DOHH2 (cell line): ENCODE measurements around the gene TRIM54.

Experiments used
- H3F3A ChIP-seq: fragments of 200-600 bp; sonication (generic), shearing (Covaris generic); 2 replicates; pipeline ENCODE4 v1.6.0; 2016; ENCODE audit warnings: antibody characterized with exemption, mild to moderate bottlenecking; ENCODE audit not compliant: control insufficient read depth, insufficient read depth
- H3K27ac ChIP-seq: fragments of 200-600 bp; sonication (generic); 2 replicates; pipeline ENCODE4 v1.5.1; 2014; ENCODE audit warnings: low read depth, mild to moderate bottlenecking, low read length, moderate library complexity
- H3K27me3 ChIP-seq: fragments of 200-600 bp; sonication (generic); 2 replicates; pipeline ENCODE4 v1.6.1; 2014; ENCODE audit warnings: mild to moderate bottlenecking, low read length, mixed read lengths; ENCODE audit not compliant: control insufficient read depth
- H3K36me3 ChIP-seq: fragments of 200-600 bp; sonication (generic); 2 replicates; pipeline ENCODE4 v1.6.1; 2014; ENCODE audit warnings: mild to moderate bottlenecking, low read length, moderate library complexity, mixed read lengths; ENCODE audit not compliant: control insufficient read depth
- H3K4me1 ChIP-seq: fragments of 200-600 bp; sonication (generic); 2 replicates; pipeline ENCODE4 v1.6.1; 2014; ENCODE audit warnings: mild to moderate bottlenecking, low read length, mixed read lengths; ENCODE audit not compliant: control insufficient read depth
- H3K4me2 ChIP-seq: fragments of 200-600 bp; sonication (generic); 2 replicates; pipeline ENCODE4 v1.6.0; 2014; ENCODE audit warnings: mild to moderate bottlenecking, low read length, moderate library complexity
- H3K4me3 ChIP-seq: fragments of 200-600 bp; sonication (generic); 2 replicates; pipeline ENCODE4 v1.5.1; 2014; ENCODE audit warnings: mild to moderate bottlenecking, low read length, mixed read lengths
- H3K79me2 ChIP-seq: fragments of 200-600 bp; sonication (generic); 2 replicates; pipeline ENCODE4 v1.6.1; 2014; ENCODE audit warnings: mild to moderate bottlenecking, low read length, mixed read lengths; ENCODE audit not compliant: control insufficient read depth
- H3K9me2 ChIP-seq: fragments of 200-600 bp; sonication (generic); replicated peaks from 2 replicates; pipeline ENCODE4 v1.6.1; 2014; ENCODE audit warnings: mild to moderate bottlenecking, low read length, mixed read lengths; ENCODE audit not compliant: control insufficient read depth
- H3K9me3 ChIP-seq: fragments of 200-600 bp; sonication (generic); 2 replicates; pipeline ENCODE4 v1.6.1; 2014; ENCODE audit warnings: antibody characterized with exemption, low read length, mixed read lengths; ENCODE audit not compliant: control insufficient read depth, insufficient read depth
- H4K20me1 ChIP-seq: fragments of 200-600 bp; sonication (generic); 2 replicates; pipeline ENCODE4 v1.6.0; 2014; ENCODE audit warnings: low read depth, mild to moderate bottlenecking, antibody characterized with exemption, low read length, moderate library complexity; ENCODE audit not compliant: control insufficient read depth, insufficient read depth
- CTCF ChIP-seq: fragments of 200-600 bp; sonication (generic); IDR thresholded peaks from one replicate; pipeline ENCODE4 v1.5.1; 2014; ENCODE audit warnings: antibody characterized with exemption, mild to moderate bottlenecking, low read depth, low read length; ENCODE audit not compliant: poor library complexity, severe bottlenecking
- EZH2phosphoT487 ChIP-seq: fragments of 200-600 bp; sonication (generic); IDR thresholded peaks from 2 replicates; pipeline ENCODE4 v1.6.1; 2017; ENCODE audit warnings: borderline replicate concordance, mild to moderate bottlenecking, antibody characterized with exemption, low read length, moderate library complexity, mixed read lengths

TRIM54 gene

GRCh38 chr2:27284996-27285395 lies 2.8 kb downstream of the TRIM54 start:
- no peaks in the 10 kb centered on the region for H3K27me3 ChIP-seq
- H3K9me2 ChIP-seq = no peaks in the 10 kb centered on the region
- peaks cover 18% of the 10 kb centered on the region for H3K4me1 ChIP-seq
- no peak overlapping the region for H3K4me3 ChIP-seq
- no peaks in the 10 kb centered on the region for H3K79me2 ChIP-seq
- H3K36me3 ChIP-seq = no peaks in the 10 kb centered on the region
- no peaks in the 10 kb centered on the region for H4K20me1 ChIP-seq
- no peaks in the 10 kb centered on the region for H3K9me3 ChIP-seq
- H3K27ac ChIP-seq = no peak overlapping the region
- H3K4me2 ChIP-seq = no peak overlapping the region
- H3F3A ChIP-seq = 0 out of 2 replicates have a peak, but pooled peaks cover 2% of the 10 kb centered on the region
- TF ChIP-seq CTCF (no peak), EZH2phosphoT487 (no peak)

- no peaks in the 10 kb centered on the region for H3K9me3 ChIP-seq
- H3K4me3 ChIP-seq = no peak overlapping the region
- H3K4me2 ChIP-seq = no peak overlapping the region
- H3K4me1 ChIP-seq = peaks cover 20% of the 10 kb centered on the region
- H3F3A ChIP-seq = 0 out of 2 replicates have a peak, but pooled peaks cover 2% of the 10 kb centered on the region
- no peaks in the 10 kb centered on the region for H3K27me3 ChIP-seq
- no peak overlapping the region for H3K27ac ChIP-seq
- no peaks in the 10 kb centered on the region for H3K79me2 ChIP-seq
- no peaks in the 10 kb centered on the region for H3K36me3 ChIP-seq
- no peaks in the 10 kb centered on the region for H4K20me1 ChIP-seq
- H3K9me2 ChIP-seq = no peaks in the 10 kb centered on the region
- no peak for TF ChIP-seq CTCF
- TF ChIP-seq EZH2phosphoT487 = no peak
Observed at GRCh38 chr2:27285481-27285880, 3.3 kb downstream of the TRIM54 start.

GRCh38 chr2:27288610-27289009 lies 6.4 kb downstream of the TRIM54 start:
- H3K79me2 ChIP-seq = no peaks in the 10 kb centered on the region
- no peaks in the 10 kb centered on the region for H3K36me3 ChIP-seq
- 0 out of 2 replicates have a peak, but pooled peaks cover 2% of the 10 kb centered on the region for H3F3A ChIP-seq
- H3K9me3 ChIP-seq = no peaks in the 10 kb centered on the region
- H3K4me2 ChIP-seq = no peak overlapping the region
- no peak overlapping the region for H3K4me3 ChIP-seq
- TF ChIP-seq CTCF = no peak
- no peak for TF ChIP-seq EZH2phosphoT487
- H3K4me1 ChIP-seq = peaks cover 49% of the 10 kb centered on the region
- H3K9me2 ChIP-seq = no peaks in the 10 kb centered on the region
- no peak overlapping the region for H3K27ac ChIP-seq
- H3K27me3 ChIP-seq = no peaks in the 10 kb centered on the region
- no peaks in the 10 kb centered on the region for H4K20me1 ChIP-seq

GRCh38 chr2:27290549-27290948 lies 8.3 kb downstream of the TRIM54 start:
- no peaks in the 10 kb centered on the region for H3K9me2 ChIP-seq
- peak overlapping the region; percentile 59 for H3K27ac ChIP-seq
- no peaks in the 10 kb centered on the region for H3K9me3 ChIP-seq
- peak overlapping the region; percentile 52 for H3K4me2 ChIP-seq
- no peaks in the 10 kb centered on the region for H3K36me3 ChIP-seq
- no peaks in the 10 kb centered on the region for H3K27me3 ChIP-seq
- TF ChIP-seq CTCF (no peak), EZH2phosphoT487 (no peak)
- peaks cover 54% of the 10 kb centered on the region for H3K4me1 ChIP-seq
- H3K4me3 ChIP-seq = peak overlapping the region; percentile 29
- H4K20me1 ChIP-seq = no peaks in the 10 kb centered on the region
- H3F3A ChIP-seq = 0 out of 2 replicates have a peak, but pooled peaks cover 2% of the 10 kb centered on the region
- H3K79me2 ChIP-seq = no peaks in the 10 kb centered on the region
